ENCODE results near the gene EPB41L1.
"Not testable (repeated sequence)": the region's sequence is repeated elsewhere in the genome, so short reads cannot be mapped to it uniquely, and the experiment has no call there.

The EPB41L1 gene

DNA sequence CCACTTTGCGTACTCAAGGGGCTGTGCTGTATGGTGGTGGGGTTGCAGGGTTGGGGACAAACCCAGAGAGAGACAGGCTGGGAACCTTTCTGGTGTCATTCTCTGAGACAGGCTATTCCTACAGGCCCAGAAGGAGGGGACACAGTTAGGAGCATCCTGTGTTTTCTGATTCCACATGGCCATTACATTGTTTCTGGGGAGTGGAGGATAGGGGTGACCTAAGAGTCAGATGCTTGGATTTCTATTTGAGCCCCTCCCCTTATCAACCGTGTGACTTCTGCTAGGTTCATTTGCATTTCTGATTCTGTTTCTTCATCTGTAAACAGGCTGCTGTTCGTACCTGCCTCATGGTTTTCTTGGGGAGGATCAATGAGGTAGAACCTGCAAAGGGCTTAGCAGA lies 29.4 kb upstream of the EPB41L1 start:
- in situ Hi-C loops (cut with HindIII; ENCODE audit: low sequenced_read_pairs) = loop anchor here (5.0 kb wide), 1 partner anchor 98 kb away; no protein-coding TSS in a partner anchor

DNA sequence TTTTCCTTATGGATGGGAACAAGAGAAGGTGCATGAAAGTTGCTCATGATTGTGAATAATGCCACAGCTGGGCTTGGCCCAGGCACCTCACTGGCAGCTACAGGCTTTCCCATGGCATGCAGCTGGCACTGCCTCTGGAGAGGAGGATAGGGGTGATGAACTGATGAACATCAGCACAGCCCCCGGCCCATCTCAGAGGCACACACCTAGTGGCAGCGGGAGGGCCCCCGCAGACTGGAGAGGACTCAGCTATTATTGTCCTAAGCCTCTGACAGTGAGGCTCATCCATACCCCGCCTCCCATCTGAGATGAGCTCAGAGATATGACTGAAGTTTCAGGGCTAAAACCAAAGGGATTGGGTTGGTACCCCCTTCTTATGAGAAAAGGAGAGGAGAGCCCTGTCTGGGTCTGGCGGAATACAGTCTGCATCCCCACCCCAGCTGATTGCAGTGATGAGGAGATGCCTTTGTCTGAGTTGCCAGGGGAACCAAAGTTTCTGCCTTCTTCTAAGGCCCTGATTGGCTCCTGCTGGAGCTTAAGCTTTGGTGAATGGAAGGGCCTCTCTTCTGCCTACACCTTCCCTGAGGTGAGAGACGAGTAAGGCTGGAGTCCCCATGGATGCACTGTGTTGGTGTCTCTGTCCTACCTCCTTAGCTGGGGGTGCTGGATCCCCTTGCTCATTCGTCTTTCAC lies 27.6 kb upstream of the EPB41L1 start:
- in situ Hi-C loops (cut with HindIII; ENCODE audit: low sequenced_read_pairs) = loop anchor here (5.0 kb wide), 1 partner anchor 100 kb away; no protein-coding TSS in a partner anchor

DNA sequence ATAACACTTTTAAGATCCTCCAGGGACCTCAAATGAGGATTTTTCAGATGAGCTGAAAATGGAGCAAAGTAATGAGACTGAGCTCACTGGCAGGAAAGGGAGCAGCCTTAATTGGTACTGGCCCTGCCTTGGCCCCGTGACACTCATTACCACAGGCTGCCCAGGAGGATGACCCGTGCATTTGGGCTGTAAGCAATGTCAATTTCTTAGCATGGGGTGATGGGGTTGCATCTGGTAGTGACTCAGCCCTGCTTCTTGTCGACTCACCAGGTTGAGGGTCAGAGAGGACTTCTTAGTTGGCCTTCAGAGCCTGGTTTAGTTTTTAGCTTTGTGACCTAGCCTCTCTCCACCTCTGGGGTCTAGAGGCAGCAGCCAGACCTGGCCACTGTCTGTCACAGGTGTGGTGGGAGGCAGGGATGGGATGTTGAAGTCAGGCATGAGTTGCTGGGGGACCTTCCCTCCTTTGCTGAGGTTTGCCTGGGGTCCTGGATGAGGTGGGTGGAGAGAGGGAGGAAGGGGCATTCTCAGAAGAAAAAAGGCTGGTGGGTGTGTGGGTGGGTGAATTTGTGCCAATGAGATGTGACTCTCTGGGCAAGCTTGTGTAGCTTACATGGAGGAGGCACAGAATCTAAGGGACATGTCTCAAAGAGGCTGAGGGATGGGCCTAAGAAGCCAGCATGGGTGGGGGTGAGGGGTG lies 25.9 kb upstream of the EPB41L1 start:
- in situ Hi-C loops (cut with HindIII; ENCODE audit: low sequenced_read_pairs) = loop anchor here (5.0 kb wide), 1 partner anchor 101 kb away; no protein-coding TSS in a partner anchor

DNA sequence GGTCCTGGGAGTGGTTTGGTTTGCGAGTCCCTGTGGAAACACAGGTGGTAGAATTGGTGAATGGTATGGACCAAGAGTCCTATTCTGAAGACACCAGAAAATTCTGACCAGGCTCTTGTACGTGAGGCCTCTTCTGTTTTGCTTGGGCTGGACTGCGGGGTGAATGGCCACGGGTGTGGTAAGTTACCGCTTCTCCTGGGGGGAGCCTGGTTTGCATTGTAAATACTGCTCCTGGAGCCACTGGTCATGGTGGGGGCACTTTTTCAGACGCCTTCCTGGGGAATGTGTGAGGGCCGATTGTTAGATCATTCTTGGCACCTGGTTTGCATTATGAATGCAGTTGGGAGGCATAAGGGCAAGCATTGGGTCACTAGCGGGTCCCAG lies 25.4 kb upstream of the EPB41L1 start:
- in situ Hi-C loops (cut with HindIII; ENCODE audit: low sequenced_read_pairs) = loop anchor here (5.0 kb wide), 1 partner anchor 102 kb away; no protein-coding TSS in a partner anchor

DNA sequence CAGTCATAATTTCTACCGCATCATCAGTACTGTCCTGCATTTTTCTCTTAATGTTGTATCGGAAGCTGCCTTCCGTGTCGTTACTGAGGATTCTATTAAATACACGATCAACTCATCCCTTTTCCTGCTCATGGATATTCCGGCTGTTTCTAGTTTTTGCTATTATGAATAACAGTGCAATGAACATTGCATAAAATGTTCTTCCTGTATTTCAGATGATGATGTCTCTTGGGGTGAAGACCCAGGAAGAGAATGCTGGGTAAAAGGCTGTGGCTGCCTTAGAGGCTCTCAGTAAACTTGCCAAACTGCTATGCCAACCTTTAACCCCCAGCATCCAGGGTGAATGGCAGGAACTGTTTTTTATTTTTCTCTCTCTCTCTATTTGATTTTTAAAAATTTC lies 24.1 kb upstream of the EPB41L1 start:
- in situ Hi-C loops (cut with HindIII; ENCODE audit: low sequenced_read_pairs) = no loop called here

DNA sequence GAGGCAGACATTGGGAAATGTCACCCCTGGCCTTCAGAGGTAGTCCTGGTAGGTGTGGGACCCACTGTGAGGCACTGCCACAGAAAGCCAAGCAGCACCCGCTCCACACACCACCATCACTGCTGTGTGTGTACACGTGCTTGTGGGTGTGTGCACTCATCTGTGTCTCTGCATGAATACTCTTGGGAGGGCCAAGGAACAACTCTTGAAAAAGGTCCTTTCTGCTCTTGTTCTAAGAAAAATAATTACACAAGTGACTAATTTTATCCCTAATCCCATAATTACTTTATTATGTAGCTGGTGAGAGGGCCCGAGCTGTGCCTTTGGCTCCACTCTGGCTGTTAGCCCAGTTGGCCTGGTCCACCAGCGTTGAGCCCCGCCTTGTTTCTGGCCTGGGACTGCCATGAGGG lies 21.7 kb upstream of the EPB41L1 start:
- in situ Hi-C loops (cut with HindIII; ENCODE audit: low sequenced_read_pairs) = no loop called here

DNA sequence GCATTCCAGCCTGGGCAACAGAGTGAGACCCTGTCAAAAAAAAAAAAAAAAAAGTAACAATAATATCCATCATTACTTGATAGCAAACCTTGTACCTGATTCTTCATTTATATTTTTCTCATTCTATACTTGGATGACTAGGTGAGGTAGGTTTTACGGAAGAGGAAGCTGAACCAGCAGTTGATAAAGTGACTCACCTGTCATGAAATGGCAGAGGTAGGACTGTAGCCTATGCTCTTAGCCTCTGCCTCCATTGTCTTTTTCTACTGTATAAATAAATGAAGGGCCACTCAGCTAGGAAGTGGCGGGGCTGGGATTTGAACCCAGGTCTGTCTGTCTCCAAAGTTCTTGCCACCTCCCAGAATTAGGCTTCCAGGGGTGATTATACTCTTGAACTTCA lies 20.7 kb upstream of the EPB41L1 start:
- in situ Hi-C loops (cut with HindIII; ENCODE audit: low sequenced_read_pairs) = no loop called here

DNA sequence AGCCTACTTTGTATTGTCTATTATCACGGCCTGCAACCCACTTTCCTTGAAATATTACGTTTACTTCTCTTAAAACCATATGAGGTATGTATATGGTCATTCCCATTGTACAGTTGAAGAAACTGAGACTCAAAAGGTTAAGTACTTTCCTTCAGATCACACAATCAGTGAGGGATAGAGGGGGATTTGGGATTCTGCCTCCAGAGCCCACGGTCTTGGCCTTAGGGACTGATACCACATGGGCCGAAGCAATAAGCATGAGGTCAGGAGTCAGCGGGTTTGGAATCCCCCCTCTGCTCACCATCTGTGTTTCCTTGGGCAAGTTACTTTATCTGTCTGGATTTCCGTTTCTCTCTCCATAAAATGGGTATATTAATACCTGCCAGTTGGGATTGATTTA lies 19.4 kb upstream of the EPB41L1 start:
- in situ Hi-C loops (cut with HindIII; ENCODE audit: low sequenced_read_pairs) = no loop called here

DNA sequence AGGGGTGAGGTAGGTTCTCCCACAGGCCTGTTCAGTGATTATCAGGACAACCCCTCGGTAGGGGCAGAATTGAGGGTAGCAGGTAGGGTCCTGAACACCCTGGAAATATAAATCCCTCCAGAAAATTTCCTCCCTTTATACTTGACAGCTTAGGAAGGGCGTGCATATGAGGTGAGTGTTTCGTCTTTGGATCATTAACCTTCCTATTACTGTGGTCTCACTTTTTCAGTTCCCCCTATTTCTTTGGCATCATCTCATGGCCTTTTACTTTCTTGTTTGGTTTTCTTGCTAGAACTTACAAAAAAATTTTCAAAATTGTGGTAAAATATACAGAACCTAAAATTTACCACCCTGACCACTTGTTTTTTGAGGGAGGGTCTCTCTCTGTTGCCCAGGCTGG lies 18.7 kb upstream of the EPB41L1 start:
- in situ Hi-C loops (cut with HindIII; ENCODE audit: low sequenced_read_pairs) = no loop called here

DNA sequence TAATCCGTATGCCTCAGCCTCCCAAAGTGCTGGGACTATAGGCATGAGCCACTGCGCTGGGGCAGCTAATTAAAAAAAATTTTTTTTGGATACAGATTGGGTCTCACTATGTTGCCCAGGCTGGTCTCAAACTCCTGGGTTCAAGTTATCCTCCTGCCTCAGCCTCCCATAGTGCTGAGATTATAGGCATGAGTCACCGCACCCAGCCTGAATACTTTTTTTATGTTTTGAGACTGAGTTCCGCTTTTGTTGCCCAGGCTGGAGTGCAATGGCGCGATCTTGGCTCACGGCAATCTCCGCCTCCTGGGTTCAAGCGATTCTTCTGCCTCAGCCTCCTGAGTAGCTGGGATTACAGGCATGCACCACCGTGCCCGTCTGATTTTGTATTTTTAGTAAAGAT lies 17.2 kb upstream of the EPB41L1 start:
- in situ Hi-C loops (cut with HindIII; ENCODE audit: low sequenced_read_pairs) = not testable (repeated sequence)

DNA sequence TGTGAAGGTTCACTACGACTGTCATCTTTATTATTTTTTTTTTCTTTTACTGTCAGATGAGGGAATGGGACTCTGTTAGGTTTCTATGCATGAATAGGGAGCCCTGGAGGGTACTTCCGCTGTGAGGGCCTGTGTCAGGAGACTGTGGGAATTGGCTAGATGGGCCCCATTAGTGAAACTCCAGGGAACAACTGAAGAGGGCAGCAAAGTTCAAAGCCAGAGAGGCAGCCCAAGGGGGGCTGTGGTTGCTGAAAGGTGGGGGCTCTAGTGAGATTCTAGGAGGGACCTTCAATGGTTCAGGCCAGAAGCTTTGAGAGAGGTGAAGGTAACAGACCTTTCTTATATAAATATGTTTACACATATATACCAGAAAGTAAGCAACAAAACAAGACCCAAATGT lies 13.2 kb upstream of the EPB41L1 start:
- in situ Hi-C loops (cut with HindIII; ENCODE audit: low sequenced_read_pairs) = no loop called here

DNA sequence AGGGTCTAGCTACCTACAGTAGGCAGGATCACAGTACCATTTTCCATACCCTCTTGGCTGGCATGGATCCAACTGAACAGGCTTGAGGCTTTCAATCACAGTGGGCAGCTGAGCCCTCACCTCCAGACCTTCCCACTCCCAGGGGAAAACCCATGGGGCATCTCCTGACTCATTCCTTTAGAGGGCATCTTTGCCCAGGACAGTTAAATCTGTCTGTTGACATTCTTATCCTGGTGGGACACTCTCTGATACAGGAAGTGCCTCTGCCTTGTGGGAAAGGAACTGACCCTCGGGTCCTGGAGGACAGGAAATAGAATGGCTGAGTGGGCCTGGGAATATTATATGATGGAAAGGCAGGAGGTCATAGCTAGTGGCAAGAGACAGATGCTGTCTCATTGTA lies 10.2 kb upstream of the EPB41L1 start:
- in situ Hi-C loops (cut with HindIII; ENCODE audit: low sequenced_read_pairs) = no loop called here

DNA sequence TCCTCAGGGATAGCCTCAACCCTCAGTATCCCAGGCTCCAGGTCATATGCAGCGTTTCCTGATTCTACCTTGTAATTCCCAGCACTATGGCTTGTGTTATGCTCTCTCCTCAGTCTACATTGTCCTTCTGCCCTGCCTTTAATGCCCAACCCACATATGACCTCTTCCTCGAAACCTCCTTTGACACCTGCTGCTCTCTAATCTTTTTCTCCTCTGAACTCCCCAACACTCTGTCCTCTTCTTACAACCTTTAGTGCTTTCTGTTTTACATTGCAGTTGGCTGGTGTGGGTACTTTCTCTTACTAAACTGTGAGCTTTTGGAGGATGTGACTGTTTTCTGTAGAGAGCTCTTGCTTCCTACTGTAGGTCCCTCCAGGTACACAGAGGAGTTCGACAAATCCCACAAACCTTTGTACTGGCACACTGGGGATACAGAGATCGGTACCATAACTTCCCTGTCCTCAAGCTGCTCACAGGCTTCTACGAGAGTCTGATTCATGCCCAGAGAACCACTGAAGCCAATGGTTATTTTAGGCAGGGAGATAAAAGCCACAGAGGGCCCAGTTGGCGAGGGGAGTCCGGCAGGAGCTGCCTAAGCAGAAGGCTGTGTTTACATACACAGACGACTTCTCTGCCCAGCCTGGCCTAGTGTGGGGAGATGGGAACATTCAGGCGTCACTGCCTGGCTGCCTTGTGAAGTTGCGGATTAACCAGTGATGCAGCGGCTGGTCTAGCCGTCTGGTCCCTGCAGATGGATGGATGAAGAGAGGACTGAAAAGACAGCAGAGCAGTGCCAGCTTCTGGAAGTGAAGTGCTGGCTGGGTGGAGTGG lies 8.4 kb upstream of the EPB41L1 start:
- in situ Hi-C loops (cut with HindIII; ENCODE audit: low sequenced_read_pairs) = loop anchor here (5.0 kb wide), 1 partner anchor 49 kb away; no protein-coding TSS in a partner anchor

DNA sequence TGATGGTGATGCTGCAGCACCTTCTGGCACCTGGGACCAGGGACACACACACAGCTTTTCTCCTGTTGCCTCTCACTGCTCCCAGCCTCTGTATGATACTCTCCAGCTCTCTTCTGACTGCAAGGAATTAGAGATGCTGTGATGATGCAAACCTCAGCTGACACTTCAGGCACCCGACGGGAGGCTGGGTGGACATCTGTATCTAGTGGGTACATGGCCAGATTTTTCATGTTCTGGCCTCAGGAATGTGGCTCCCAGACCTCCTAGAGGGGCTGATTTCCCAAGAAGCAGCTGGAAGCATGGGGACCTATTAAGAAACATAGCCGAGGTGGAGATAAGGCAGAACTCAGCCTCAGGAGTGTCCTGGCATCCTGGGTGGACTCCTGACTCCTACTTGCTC lies 6.8 kb upstream of the EPB41L1 start:
- in situ Hi-C loops (cut with HindIII; ENCODE audit: low sequenced_read_pairs) = loop anchor here (5.0 kb wide), 1 partner anchor 50 kb away; no protein-coding TSS in a partner anchor

DNA sequence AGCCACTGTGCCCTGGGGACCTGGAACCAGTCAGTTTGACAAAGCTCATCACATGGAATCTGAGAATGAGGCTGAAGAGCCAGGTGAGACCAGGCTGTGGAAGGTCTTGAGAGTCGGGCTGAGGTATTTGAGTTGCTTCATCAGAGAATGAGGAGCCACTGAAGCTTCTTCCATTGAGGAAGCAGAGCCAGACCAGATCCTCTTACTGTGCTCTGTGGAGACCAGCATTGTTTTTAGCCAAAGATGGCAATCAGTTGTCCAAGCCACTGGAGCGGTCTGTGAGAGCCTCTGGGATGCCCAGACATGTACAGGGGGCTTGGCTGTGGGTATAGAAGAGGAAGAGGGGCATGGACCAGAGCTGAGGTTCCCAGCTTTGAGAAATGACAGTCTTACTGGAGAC lies 6.1 kb upstream of the EPB41L1 start:
- in situ Hi-C loops (cut with HindIII; ENCODE audit: low sequenced_read_pairs) = loop anchor here (5.0 kb wide), 1 partner anchor 51 kb away; no protein-coding TSS in a partner anchor

DNA sequence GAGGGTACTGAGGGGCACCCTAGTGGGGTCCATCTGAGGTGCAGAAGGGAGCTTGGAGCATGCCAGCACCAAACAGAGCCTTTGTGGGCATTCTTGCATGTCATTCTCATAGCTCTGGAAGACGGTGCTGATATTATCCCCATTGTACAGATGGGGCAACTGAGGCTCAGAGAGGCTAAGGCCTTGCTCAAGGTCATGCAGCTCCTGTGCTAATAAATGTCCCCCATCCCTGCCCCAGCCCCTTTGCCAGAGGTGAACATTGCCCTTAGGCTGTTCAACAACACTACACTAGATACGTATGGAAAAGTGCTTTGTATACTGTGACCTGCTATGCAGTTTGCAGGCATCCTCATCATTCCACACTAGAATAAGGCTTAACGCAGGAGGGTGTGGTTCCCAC lies 5.5 kb upstream of the EPB41L1 start:
- in situ Hi-C loops (cut with HindIII; ENCODE audit: low sequenced_read_pairs) = loop anchor here (5.0 kb wide), 1 partner anchor 52 kb away; no protein-coding TSS in a partner anchor

DNA sequence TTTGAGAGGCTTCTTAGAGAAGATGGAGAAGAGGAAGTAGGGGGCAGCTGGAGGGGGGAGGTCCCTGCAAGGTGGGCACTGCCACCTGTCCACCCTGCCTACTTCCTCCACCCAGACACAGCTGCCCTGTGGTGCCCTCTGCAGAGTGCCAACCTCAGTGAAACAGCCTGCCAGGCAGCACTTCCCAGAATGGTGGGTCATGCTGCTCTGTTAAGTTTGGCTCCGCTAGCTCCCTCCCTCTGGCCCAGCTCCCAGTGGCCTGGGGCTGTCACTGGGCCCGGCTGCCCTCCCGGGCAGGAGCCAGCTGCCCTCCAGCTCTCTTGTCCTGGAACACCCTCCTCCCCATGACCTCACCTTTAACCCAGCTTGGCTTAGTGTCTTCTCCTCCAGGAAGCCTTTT lies 5.1 kb upstream of the EPB41L1 start:
- in situ Hi-C loops (cut with HindIII; ENCODE audit: low sequenced_read_pairs) = loop anchor here (5.0 kb wide), 1 partner anchor 52 kb away; no protein-coding TSS in a partner anchor

DNA sequence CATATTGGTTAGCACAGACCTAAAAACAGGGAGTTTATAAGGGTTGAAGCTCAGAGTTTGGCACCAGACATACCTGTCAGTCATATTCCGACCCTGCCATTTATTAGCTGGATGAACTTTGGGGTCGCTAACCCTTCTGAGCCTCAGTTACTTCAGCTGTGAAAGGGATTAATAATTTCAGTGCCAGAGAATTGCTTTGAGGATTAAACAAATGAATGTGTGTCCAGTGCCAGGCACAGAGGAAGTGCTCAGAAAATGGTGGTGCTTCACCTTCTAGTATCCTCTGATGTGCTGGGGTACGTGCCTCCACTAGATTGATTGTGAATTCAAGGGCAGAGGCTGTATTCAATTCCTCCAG lies 4.1 kb upstream of the EPB41L1 start:
- in situ Hi-C loops (cut with HindIII; ENCODE audit: low sequenced_read_pairs) = no loop called here

DNA sequence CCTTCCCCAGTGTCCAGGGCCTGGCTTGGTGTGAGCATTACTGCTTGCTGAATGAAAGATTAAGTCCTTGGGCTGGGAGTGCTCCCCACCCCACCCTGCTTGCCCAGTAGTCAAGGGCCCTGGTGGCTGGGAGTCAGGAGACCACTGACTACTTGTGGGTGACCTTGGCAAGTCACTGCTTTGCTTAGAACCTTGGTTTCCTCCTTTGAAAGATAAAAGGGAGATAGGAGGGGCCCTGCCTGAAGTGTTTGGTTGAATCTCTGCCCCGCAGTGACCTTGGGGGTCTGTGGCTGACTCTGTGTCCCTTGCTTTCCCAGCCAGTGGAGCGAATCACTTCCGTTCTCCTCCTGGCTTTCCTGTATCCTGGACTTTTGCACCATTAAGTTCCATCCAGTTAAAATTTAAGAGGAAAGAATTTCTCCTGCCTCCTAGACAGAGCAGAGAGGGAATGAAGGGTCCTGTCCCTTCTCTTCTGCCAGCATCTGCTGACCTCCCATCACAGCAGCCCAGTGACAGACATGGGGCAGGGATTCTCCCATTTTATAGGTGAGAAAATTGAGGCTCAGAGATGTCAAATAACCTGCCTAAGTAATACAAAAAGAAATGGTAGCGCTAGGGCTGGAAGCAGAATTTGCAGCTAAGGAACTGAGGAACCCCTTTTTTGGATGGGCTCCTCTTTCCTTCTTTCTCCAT lies 3.5 kb upstream of the EPB41L1 start:
- in situ Hi-C loops (cut with HindIII; ENCODE audit: low sequenced_read_pairs) = no loop called here

DNA sequence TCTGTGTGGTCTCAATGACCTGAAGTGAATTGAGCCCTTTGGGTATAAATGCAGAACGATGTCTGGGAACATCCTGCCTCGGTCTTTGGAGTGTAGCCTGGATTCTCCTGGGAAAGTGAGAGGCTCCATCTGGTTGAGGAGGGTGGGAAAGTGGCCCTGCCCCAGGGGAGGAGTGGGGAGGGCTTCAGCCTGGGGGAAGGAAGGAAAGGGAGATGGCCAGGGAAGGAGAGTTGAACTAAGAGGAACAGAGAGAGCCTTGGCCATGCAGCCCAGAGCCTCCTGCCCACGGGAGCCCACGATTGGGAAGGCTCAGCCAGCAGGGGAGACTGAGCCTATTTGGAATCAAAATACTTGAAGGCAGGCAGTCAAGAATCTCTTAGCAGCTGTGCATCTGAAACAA lies 2.3 kb upstream of the EPB41L1 start:
- in situ Hi-C loops (cut with HindIII; ENCODE audit: low sequenced_read_pairs) = no loop called here

DNA sequence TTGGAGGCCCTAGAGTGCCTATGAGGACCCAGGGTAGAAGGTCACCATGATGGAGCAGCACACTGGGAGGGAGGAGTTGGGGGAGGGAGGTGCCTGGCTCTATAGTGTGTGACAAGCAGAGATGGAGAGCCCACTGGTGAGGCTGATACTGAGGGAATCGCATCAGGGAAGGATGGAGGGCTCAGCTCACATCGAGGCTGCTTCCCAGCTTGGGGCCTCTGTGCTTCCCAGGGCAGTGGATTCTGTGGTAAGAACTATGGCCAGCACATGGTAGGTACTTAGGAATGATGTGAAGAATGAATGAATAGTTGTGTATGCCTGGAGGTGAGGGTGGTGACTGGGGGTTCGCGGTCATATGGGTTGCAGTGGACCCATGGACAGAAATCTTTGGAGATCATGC lies 1.3 kb upstream of the EPB41L1 start:
- in situ Hi-C loops (cut with HindIII; ENCODE audit: low sequenced_read_pairs) = no loop called here
